ENCODE data around the gene RNU6-1.

DNA sequence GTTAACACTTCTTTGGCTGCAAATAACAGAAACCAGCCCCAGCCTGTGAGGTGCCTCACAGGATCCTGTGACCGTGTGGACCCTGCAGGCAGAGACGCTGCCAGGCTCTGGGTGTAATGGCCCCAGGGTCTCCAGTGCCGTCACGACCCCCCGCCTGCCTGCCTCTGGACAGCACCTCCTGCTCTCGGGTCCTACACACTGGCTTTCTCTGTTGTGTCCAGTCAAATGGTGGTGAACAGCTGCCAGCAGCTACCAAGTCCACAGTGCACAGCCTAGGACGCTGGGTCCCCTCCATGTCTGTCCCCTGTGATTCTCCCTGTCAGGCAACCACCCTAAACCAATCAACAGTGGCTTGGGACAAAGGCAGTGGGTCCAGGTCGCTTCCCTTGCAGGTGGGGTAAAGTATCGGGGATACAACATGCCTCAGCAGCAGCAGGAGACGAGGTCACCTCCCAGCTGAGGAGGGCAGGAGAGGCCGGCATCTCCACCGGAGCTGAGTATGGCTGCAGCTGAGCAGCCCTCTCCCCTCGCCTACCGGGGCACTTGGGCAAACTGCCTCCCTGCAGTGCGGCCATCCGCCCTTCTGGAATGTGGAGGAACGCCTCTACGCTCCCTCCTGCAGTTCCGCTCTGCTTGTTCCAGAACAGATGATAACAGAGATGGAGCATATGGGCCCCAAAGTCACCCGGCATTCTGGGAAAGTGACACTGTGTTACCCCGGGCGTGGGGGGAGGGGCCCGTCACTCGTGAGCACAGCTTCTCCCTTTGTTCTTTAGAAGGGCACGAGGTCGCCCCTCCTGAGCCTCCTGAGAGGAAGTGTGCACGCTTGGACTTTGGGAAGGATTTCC is 35.6 kb downstream of the RNU6-1 start:
- TF ChIP-seq POLR2A (IDR thresholded peaks at IDR 0.05; ENCODE audit: low read length): no peak
- no peak for TF ChIP-seq GATA1 (IDR thresholded peaks at IDR 0.05; ENCODE audit: low read depth, low read length)
